NB4 (cell line): Measurements from ENCODE around the gene ECM1.

Experiments used
- MYC ChIP-seq: IDR thresholded peaks from 2 replicates; pipeline ENCODE4 v1.6.1; 2011; ENCODE audit warnings: low read depth, low read length
- POLR2A ChIP-seq: IDR thresholded peaks from 2 replicates; pipeline ENCODE4 v1.6.1; 2011; ENCODE audit warnings: mild to moderate bottlenecking; ENCODE audit not compliant: insufficient read length; ENCODE audit errors: extremely low read depth
- TF ChIP-seq, protein P1 (sequence below): IDR thresholded peaks from one replicate; pipeline ENCODE4 v1.5.1; 2012; ENCODE audit warnings: low read depth, low read length
- TF ChIP-seq, protein P2 (sequence below): IDR thresholded peaks from 2 replicates; pipeline ENCODE4 v1.6.1; 2011; ENCODE audit warnings: low read depth, low read length

DNA sequence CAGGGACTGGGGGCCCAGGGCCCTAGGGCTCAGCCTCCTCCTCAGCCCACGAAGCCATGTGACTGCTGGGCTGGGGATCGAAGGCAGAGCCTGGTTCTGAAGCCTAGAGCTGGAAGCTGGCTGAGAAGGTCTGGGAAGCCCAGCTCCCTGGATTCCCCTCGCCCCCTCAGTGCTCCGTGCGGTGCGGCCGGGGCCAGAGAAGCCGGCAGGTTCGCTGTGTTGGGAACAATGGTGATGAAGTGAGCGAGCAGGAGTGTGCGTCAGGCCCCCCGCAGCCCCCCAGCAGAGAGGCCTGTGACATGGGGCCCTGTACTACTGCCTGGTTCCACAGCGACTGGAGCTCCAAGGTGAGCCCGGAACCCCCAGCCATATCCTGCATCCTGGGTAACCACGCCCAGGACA is 50.4 kb downstream of the ECM1 start:
- TF ChIP-seq, protein P1, sequence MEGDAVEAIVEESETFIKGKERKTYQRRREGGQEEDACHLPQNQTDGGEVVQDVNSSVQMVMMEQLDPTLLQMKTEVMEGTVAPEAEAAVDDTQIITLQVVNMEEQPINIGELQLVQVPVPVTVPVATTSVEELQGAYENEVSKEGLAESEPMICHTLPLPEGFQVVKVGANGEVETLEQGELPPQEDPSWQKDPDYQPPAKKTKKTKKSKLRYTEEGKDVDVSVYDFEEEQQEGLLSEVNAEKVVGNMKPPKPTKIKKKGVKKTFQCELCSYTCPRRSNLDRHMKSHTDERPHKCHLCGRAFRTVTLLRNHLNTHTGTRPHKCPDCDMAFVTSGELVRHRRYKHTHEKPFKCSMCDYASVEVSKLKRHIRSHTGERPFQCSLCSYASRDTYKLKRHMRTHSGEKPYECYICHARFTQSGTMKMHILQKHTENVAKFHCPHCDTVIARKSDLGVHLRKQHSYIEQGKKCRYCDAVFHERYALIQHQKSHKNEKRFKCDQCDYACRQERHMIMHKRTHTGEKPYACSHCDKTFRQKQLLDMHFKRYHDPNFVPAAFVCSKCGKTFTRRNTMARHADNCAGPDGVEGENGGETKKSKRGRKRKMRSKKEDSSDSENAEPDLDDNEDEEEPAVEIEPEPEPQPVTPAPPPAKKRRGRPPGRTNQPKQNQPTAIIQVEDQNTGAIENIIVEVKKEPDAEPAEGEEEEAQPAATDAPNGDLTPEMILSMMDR, result no peak
- TF ChIP-seq, protein P2, sequence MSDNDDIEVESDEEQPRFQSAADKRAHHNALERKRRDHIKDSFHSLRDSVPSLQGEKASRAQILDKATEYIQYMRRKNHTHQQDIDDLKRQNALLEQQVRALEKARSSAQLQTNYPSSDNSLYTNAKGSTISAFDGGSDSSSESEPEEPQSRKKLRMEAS, result no peak
- no peak for TF ChIP-seq POLR2A
- no peak for TF ChIP-seq MYC
